GM12892 (cell line): ENCODE measurements around the gene ERGIC1.

ENCODE experiments used
- POLR2A ChIP-seq: IDR thresholded peaks from 2 replicates; pipeline ENCODE4 v1.6.1; 2011; ENCODE audit warnings: low read depth, low read length, control low read depth
- TAF1 ChIP-seq: IDR thresholded peaks from 2 replicates; pipeline ENCODE4 v1.6.1; 2011; ENCODE audit warnings: low read depth, mild to moderate bottlenecking, control low read depth, low read length, borderline replicate concordance

- TF ChIP-seq POLR2A (no peak), TAF1 (no peak)
Measured at GRCh38 chr5:172861461-172861860, 27.4 kb downstream of the ERGIC1 start.
